Aorta (tissue), 5 donors: ENCODE data around the gene ENTR1. TPM values are rescaled to one million over a fixed set of nuclear protein-coding genes. Genes with fewer than 3 reads are reported as not detected.
"Not testable (repeated sequence)": the region's sequence is repeated elsewhere in the genome, so short reads cannot be mapped to it uniquely, and the experiment has no call there.

Experiments
- ATAC-seq: fragments of 200-7000 bp; cut with Tn5 transposase; one replicate; pipeline ENCODE4 v1.9.1; 2022; ENCODE audit warnings: moderate library complexity; ENCODE audit not compliant: low FRiP score
- DNase-seq, 2 donors: peaks; one replicate each; pipeline ENCODE4 v3.0.0-alpha.2; 2020
- H3K27ac ChIP-seq, 2 donors: one replicate each; pipeline ENCODE4 v1.5.1; 2013; ENCODE audit warnings: low read length in 2 of 2, mild to moderate bottlenecking in 2 of 2, moderate library complexity in 2 of 2, control low read depth in 1 of 2, inconsistent platforms in 1 of 2, low read depth in 1 of 2
- H3K27me3 ChIP-seq, 2 donors: one replicate each; pipeline ENCODE4 v1.6.1; 2013; ENCODE audit warnings: control low read depth in 1 of 2, low read length in 1 of 2, mild to moderate bottlenecking in 1 of 2, moderate library complexity in 1 of 2; ENCODE audit not compliant: insufficient read depth in 2 of 2, control insufficient read depth in 1 of 2
- H3K36me3 ChIP-seq, 2 donors: one replicate each; pipeline ENCODE4 v1.6.1; 2013; ENCODE audit warnings: control low read depth in 1 of 2, low read length in 1 of 2, mild to moderate bottlenecking in 1 of 2; ENCODE audit not compliant: insufficient read depth in 2 of 2, control insufficient read depth in 1 of 2
- H3K4me1 ChIP-seq, 2 donors: one replicate each; pipeline ENCODE4 v1.6.1; 2013; ENCODE audit warnings: low read length in 2 of 2, control low read depth in 1 of 2, mild to moderate bottlenecking in 1 of 2, moderate library complexity in 1 of 2; ENCODE audit not compliant: insufficient read depth in 2 of 2, control insufficient read depth in 1 of 2
- H3K4me3 ChIP-seq, 2 donors: one replicate each; pipeline ENCODE4 v1.5.1; 2013; ENCODE audit warnings: low read length in 2 of 2, control low read depth in 1 of 2, mild to moderate bottlenecking in 1 of 2
- H3K9me3 ChIP-seq: one replicate; pipeline ENCODE4 v1.6.1; 2013; ENCODE audit warnings: mild to moderate bottlenecking, low read length; ENCODE audit not compliant: control insufficient read depth
- WGBS, 2 donors: extraction: QIAGEN DNeasy Blood & Tissue Kit; methylation state at CpG; one replicate each; pipeline ENCODE4 v1.1.7; 2013; 5-methylcytosine and 5-hydroxymethylcytosine counted together
- intact Hi-C, 2 donors: fragments of 100-400 bp; cut with DNase I; formaldehyde crosslinking; loops; one replicate each; pipeline versions ENCODE4 v1.14.2 to v1.15.0; 2022
- polyA plus RNA-seq, 2 donors: library from polyadenylated mRNA; stranded (reverse); fragments of 200-250 nt; gene quantifications; one replicate each; pipeline ENCODE4 v1.2.3, GENCODE V29; 2013
- total RNA-seq, 2 donors: library from RNA; stranded (reverse); fragmentation: NEBNext Ultra II Directional; extraction: Animal tissue kit (Norgen Biotek cat#: 25700); gene quantifications; one replicate each; pipeline ENCODE4 v1.2.1, GENCODE V29; 2021
- donor health status: healthy with polysubstance abuse.
- donor health status: Bipolar disorder and iron deficiency.
- donor health status: DM: no; HTN: no; CAD: no.
- donor health status: DM: no; HTN: no; CAD: no.
- donor health status: DM: yes; HTN: yes; CAD: no.

ENTR1 gene
- total and polyA plus RNA-seq, 4 donors: 15.0 to 47.2 (median 33.0) TPM

- WGBS, 2 donors: 91 to 93% methylated on average over 8 of the region's 8 CpGs
- intact Hi-C loops: no loop called here
- no peaks in the 10 kb centered on the region for H3K27me3 ChIP-seq
- no peaks in the 10 kb centered on the region for H3K9me3 ChIP-seq
- ATAC-seq (no peak), DNase-seq (no peak)
- peaks cover 3 to 17% of the 10 kb centered on the region in 2 donors for H3K36me3 ChIP-seq
- H3K4me3 ChIP-seq: no peak overlapping the region
- no peak overlapping the region for H3K27ac ChIP-seq
- H3K4me1 ChIP-seq: no peaks in the 10 kb centered on the region
These were observed 6.0 kb upstream of the ENTR1 start for GRCh38 chr9:136416427-136416826.

GRCh38 chr9:136412962-136413361 lies 2.5 kb upstream of the ENTR1 start:
- Histone ChIP-seq H3K36me3 (peaks cover 0 to 7% of the 10 kb centered on the region in 2 donors), H3K27me3 (no peaks in the 10 kb centered on the region), H3K27ac (no peak overlapping the region), H3K4me1 (no peaks in the 10 kb centered on the region), H3K4me3 (no peak overlapping the region), H3K9me3 (no peaks in the 10 kb centered on the region)
- intact Hi-C loops: loop anchor here in 1 of 2 donors (5.0 kb wide), 1 partner anchor 69 kb away; the partner anchor contains the start of gene SEC16A
- whole genome bisulfite sequencing, 2 donors: 53 to 58% methylated on average over 9 of the region's 9 CpGs
- ATAC-seq (no peak), DNase-seq (no peak)

GRCh38 chr9:136411378-136411777 lies 964 bp upstream of the ENTR1 start:
- ATAC-seq (no peak), DNase-seq (no peak)
- intact Hi-C loops: loop anchor here in 1 of 2 donors (5.0 kb wide), 1 partner anchor 71 kb away; the partner anchor contains the start of gene SEC16A
- Histone ChIP-seq H3K27me3 (no peaks in the 10 kb centered on the region), H3K4me3 (peak overlapping the region in 1 of 2 donors; percentile 91), H3K4me1 (no peaks in the 10 kb centered on the region), H3K27ac (no peak overlapping the region), H3K36me3 (peaks cover 0 to 4% of the 10 kb centered on the region in 2 donors), H3K9me3 (no peaks in the 10 kb centered on the region)
- WGBS, 2 donors: 49 to 53% methylated on average over 4 of the region's 4 CpGs

- Histone ChIP-seq H3K27me3 (no peaks in the 10 kb centered on the region), H3K9me3 (no peaks in the 10 kb centered on the region), H3K4me3 (peak overlapping the region; percentile 44 to 91), H3K4me1 (no peaks in the 10 kb centered on the region), H3K27ac (peak overlapping the region in 1 of 2 donors; percentile 9), H3K36me3 (peaks cover 0 to 2% of the 10 kb centered on the region in 2 donors)
- DNase-seq (peak in 1 of 2 donors; percentile 67), ATAC-seq (peak; percentile 31)
- 7 to 8% methylated on average over 54 to 71 of the region's 71 CpGs for WGBS, 2 donors
- intact Hi-C loops: loop anchor here in 1 of 2 donors (5.0 kb wide), 1 partner anchor 72 kb away; the partner anchor contains the start of gene SEC16A
These were observed 608 bp downstream of the ENTR1 start for GRCh38 chr9:136409557-136410455.

GRCh38 chr9:136407911-136408310 lies 2.5 kb downstream of the ENTR1 start:
- Histone ChIP-seq H3K27me3 (no peaks in the 10 kb centered on the region), H3K36me3 (no peaks in the 10 kb centered on the region), H3K4me3 (no peak overlapping the region), H3K27ac (no peak overlapping the region), H3K4me1 (no peaks in the 10 kb centered on the region), H3K9me3 (no peaks in the 10 kb centered on the region)
- DNase-seq (no peak), ATAC-seq (no peak)
- WGBS, 2 donors: 84 to 87% methylated on average over 7 of the region's 7 CpGs
- intact Hi-C loops: no loop called here

GRCh38 chr9:136407061-136407460 lies 3.4 kb downstream of the ENTR1 start:
- H3K27ac ChIP-seq, H3K27me3 ChIP-seq, intact Hi-C loops, H3K4me1 ChIP-seq, H3K36me3 ChIP-seq, H3K9me3 ChIP-seq, DNase-seq, H3K4me3 ChIP-seq, ATAC-seq: not testable (repeated sequence)
- 93 to 96% methylated on average over 27 to 28 of the region's 28 CpGs for WGBS, 2 donors

GRCh38 chr9:136405904-136406303 lies 4.5 kb downstream of the ENTR1 start:
- H3K9me3 ChIP-seq, H3K36me3 ChIP-seq, H3K27me3 ChIP-seq, H3K4me1 ChIP-seq, DNase-seq, H3K27ac ChIP-seq, H3K4me3 ChIP-seq, ATAC-seq, intact Hi-C loops: not testable (repeated sequence)
- WGBS, 2 donors: 91 to 95% methylated on average over 10 of the region's 10 CpGs

GRCh38 chr9:136405481-136405880 lies 4.9 kb downstream of the ENTR1 start:
- WGBS, 2 donors: 86 to 89% methylated on average over 7 of the region's 7 CpGs
- H3K36me3 ChIP-seq: no peaks in the 10 kb centered on the region
- no peaks in the 10 kb centered on the region for H3K9me3 ChIP-seq
- no peak overlapping the region for H3K4me3 ChIP-seq
- intact Hi-C loops: no loop called here
- H3K27ac ChIP-seq: no peak overlapping the region
- no peaks in the 10 kb centered on the region for H3K27me3 ChIP-seq
- H3K4me1 ChIP-seq: no peaks in the 10 kb centered on the region
- DNase-seq (no peak), ATAC-seq (no peak)

GRCh38 chr9:136404801-136405136 lies 5.6 kb downstream of the ENTR1 start:
- no peaks in the 10 kb centered on the region for H3K4me1 ChIP-seq
- no peaks in the 10 kb centered on the region for H3K27me3 ChIP-seq
- H3K9me3 ChIP-seq: no peaks in the 10 kb centered on the region
- WGBS, 2 donors: 88 to 91% methylated on average over 14 of the region's 14 CpGs
- no peak overlapping the region for H3K27ac ChIP-seq
- no peaks in the 10 kb centered on the region for H3K36me3 ChIP-seq
- ATAC-seq (no peak), DNase-seq (no peak)
- intact Hi-C loops: no loop called here
- no peak overlapping the region for H3K4me3 ChIP-seq
